Uterus (tissue), 4 donors: ENCODE measurements around the gene CAPN7. TPM values are rescaled to one million over a fixed set of nuclear protein-coding genes. Genes with fewer than 3 reads are reported as not detected.
"Not testable (repeated sequence)": the region's sequence is repeated elsewhere in the genome, so short reads cannot be mapped to it uniquely, and the experiment has no call there.

ENCODE experiments used
- DNase-seq, 2 donors: peaks; one replicate each; pipeline ENCODE4 v3.0.0-alpha.2; 2019 to 2020
- H3K27ac ChIP-seq, 2 donors: fragments of 200-600 bp; sonication (generic); 1 replicate in 1 of 2; 2 replicates in 1 of 2; pipeline ENCODE4 v1.5.1; 2016 to 2018
- H3K27me3 ChIP-seq, 2 donors: fragments of 200-600 bp; sonication (generic); one replicate each; pipeline ENCODE4 v1.5.1; 2018 to 2019; ENCODE audit warnings: control low read depth in 1 of 2
- H3K36me3 ChIP-seq, 2 donors: fragments of 200-600 bp; sonication (generic); one replicate each; pipeline ENCODE4 v1.5.1; 2019; ENCODE audit warnings: control low read depth in 1 of 2
- H3K4me1 ChIP-seq, 2 donors: fragments of 200-600 bp; sonication (generic); one replicate each; pipeline ENCODE4 v1.5.1; 2018 to 2019; ENCODE audit warnings: control low read depth in 1 of 2
- H3K4me3 ChIP-seq, 2 donors: fragments of 200-600 bp; sonication (generic); 1 replicate in 1 of 2; 2 replicates in 1 of 2; pipeline ENCODE4 v1.5.1; 2018 to 2019; ENCODE audit warnings: mild to moderate bottlenecking in 1 of 2
- H3K9me3 ChIP-seq, 2 donors: fragments of 200-600 bp; sonication (generic); one replicate each; pipeline ENCODE4 v1.5.1; 2019; ENCODE audit warnings: control low read depth in 1 of 2
- POLR2A ChIP-seq, 2 donors: fragments of 450-650 bp; IDR thresholded peaks; one replicate each; pipeline ENCODE4 v1.6.1; 2016; ENCODE audit warnings: antibody characterized with exemption in 2 of 2, mild to moderate bottlenecking in 1 of 2, moderate library complexity in 1 of 2
- intact Hi-C: fragments of 100-400 bp; cut with DNase I; formaldehyde crosslinking; loops from one replicate; pipeline ENCODE4 v1.15.1; 2023; ENCODE audit warnings: low total_unique reads
- total RNA-seq, 4 donors: library from RNA; depleted of rRNA in 3 of 4; stranded (reverse); fragments of >200 nt in 3 of 4; gene quantifications; one replicate each; pipeline versions ENCODE4 v1.1.0 to v1.2.4, GENCODE V29; 2014 to 2023
- TF ChIP-seq, protein P1 (sequence below), 4 experiments: fragments of 200-600 bp in 2 of 4; fragments of 450-650 bp in 2 of 4; sonication (generic) in 2 of 4; IDR thresholded peaks; one replicate each; pipeline ENCODE4 v1.5.1; 2016 to 2019; ENCODE audit warnings: antibody characterized with exemption in 4 of 4, mild to moderate bottlenecking in 2 of 4, moderate library complexity in 1 of 4
- donor health status: DM: yes; HTN: yes; CAD: no.

The CAPN7 gene
- total RNA-seq, 4 donors from 2014 or later: 39.2 to 89.0 (median 79.8) TPM

DNA sequence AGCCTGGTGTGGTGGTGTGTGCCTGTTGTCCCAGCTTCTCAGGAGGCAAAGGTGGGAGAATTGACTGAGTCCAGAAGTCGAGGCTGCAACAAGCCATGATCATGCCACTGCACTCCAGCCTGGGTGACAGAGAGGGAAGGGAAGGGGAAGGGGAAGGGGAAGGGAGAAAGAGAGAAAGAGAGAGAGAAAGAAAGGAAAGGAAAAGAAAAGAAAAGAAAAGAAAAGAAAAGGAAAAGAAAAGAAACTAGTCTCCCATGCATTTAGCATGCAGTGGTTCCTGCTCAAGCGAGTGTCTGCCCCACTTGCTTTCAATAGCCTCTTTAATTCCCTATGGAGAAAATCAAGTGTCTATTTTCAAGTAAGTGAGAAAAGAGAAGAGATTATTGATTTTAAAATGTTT, 20.6 kb upstream of the CAPN7 start:
- no peak for DNase-seq
- H3K27me3 ChIP-seq: no peaks in the 10 kb centered on the region
- no peaks in the 10 kb centered on the region for H3K4me1 ChIP-seq
- TF ChIP-seq, protein P1, sequence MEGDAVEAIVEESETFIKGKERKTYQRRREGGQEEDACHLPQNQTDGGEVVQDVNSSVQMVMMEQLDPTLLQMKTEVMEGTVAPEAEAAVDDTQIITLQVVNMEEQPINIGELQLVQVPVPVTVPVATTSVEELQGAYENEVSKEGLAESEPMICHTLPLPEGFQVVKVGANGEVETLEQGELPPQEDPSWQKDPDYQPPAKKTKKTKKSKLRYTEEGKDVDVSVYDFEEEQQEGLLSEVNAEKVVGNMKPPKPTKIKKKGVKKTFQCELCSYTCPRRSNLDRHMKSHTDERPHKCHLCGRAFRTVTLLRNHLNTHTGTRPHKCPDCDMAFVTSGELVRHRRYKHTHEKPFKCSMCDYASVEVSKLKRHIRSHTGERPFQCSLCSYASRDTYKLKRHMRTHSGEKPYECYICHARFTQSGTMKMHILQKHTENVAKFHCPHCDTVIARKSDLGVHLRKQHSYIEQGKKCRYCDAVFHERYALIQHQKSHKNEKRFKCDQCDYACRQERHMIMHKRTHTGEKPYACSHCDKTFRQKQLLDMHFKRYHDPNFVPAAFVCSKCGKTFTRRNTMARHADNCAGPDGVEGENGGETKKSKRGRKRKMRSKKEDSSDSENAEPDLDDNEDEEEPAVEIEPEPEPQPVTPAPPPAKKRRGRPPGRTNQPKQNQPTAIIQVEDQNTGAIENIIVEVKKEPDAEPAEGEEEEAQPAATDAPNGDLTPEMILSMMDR (IDR thresholded peaks at IDR 0.05): no peak
- TF ChIP-seq POLR2A (IDR thresholded peaks at IDR 0.05): no peak
- no peak overlapping the region for H3K4me3 ChIP-seq
- no peaks in the 10 kb centered on the region for H3K36me3 ChIP-seq
- H3K27ac ChIP-seq: no peak overlapping the region
- H3K9me3 ChIP-seq: no peaks in the 10 kb centered on the region
- intact Hi-C loops: no loop called here

DNA sequence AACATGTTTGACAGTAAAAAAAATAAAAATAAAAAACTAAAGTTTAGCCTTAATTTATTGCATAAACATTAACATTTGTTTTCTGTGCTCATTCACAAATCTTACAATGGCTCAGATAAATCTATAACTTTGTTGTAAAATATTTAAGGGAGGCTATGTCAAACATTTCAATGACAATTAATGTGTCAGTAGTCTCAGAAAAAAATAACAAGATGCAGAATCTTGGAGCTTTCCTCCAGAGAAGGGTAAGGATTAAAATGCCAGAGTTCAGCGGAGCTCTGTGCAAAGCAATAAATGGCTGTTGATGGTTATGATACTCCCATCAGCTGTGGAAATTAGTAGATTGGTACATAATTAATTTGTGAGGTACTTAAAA, 20.0 kb upstream of the CAPN7 start:
- intact Hi-C loops: no loop called here
- no peak for DNase-seq
- Histone ChIP-seq H3K27ac (no peak overlapping the region), H3K36me3 (no peaks in the 10 kb centered on the region), H3K4me3 (no peak overlapping the region), H3K27me3 (no peaks in the 10 kb centered on the region), H3K4me1 (no peaks in the 10 kb centered on the region), H3K9me3 (no peaks in the 10 kb centered on the region)
- TF ChIP-seq, protein P1 (IDR thresholded peaks at IDR 0.05): no peak
- no peak for TF ChIP-seq POLR2A (IDR thresholded peaks at IDR 0.05)

DNA sequence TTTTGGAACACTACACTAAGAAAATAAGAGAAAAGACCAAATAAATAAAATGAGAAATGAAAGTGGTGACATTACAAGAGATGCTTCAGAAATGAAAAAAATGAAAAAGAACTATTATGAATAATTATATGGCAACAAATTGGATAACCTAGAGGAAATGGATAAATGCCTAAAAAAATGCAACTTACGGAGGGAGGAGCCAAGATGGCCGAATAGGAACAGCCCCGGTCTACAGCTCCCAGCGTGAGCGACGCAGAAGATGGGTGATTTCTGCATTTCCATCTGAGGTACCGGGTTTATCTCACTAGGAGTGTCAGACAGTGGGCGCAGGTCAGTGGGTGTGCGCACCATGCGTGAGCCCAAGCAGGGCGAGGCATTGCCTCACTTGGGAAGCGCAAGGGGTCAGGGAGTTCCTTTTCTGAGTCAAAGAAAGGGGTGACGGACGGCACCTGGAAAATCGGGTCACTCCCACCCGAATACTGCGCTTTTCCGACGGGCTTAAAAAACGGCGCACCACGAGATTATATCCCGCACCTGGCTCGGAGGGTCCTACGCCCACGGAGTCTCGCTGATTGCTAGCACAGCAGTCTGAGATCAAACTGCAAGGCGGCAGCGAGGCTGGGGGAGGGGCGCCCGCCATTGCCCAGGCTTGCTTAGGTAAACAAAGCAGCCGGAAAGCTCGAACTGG, 19.4 kb upstream of the CAPN7 start:
- H3K4me1 ChIP-seq, H3K36me3 ChIP-seq, H3K9me3 ChIP-seq, H3K27ac ChIP-seq, DNase-seq, H3K4me3 ChIP-seq, intact Hi-C loops, H3K27me3 ChIP-seq: not testable (repeated sequence)

DNA sequence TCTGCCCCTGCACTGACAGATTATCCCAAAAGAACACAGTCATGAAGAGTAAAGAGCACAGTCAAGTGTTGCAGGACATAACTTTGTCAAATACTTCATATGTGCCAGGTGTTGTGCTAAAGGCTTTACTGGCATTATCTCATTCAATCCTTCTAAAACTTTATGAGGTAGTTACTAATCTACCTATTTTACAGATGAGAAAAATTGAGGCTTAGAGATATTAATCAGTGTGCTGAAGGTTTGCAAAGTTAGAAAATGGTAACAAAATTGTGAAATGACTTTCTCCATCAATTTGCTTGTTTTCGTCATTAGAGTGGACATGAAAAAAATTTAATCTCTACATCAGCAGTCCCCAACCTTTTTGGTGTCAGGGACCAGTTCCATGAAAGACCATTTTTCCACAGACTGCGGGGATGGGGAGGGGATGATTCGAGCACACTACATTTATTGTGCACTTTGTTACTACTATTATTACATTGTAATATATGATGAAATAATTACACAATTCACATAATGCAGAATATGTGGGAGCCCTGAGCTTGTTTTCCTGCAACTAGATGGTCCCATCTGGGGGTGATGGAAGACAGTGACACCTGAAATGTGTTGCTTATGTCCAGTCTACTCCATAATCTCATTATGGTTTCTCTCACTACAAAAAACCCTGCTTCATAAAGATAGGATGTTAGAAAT, 8.6 kb upstream of the CAPN7 start:
- no peaks in the 10 kb centered on the region for H3K27me3 ChIP-seq
- no peak for TF ChIP-seq POLR2A (IDR thresholded peaks at IDR 0.05)
- TF ChIP-seq, protein P1 (IDR thresholded peaks at IDR 0.05): no peak
- H3K9me3 ChIP-seq: no peaks in the 10 kb centered on the region
- no peak overlapping the region for H3K4me3 ChIP-seq
- intact Hi-C loops: no loop called here
- H3K27ac ChIP-seq: no peak overlapping the region
- no peaks in the 10 kb centered on the region for H3K4me1 ChIP-seq
- no peaks in the 10 kb centered on the region for H3K36me3 ChIP-seq
- no peak for DNase-seq

DNA sequence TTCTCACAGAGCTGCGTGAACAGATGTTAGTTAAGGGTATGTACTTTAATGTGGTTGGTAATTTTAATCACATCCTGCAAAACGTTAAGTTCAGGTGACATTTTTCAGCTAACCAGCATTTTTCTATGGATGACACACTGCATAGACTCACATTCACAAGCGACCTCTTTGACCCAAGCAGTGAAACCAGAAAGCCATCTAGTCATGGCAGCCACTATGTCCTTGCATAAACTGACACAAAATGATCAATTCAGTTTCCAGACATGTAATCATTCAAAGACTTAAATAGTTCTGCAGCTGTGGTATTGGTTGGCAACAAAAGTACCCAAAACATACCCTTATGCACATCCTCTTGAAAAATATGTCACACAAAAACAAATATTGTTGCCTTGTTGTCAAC, 7.4 kb upstream of the CAPN7 start:
- H3K9me3 ChIP-seq: no peaks in the 10 kb centered on the region
- H3K4me1 ChIP-seq: no peaks in the 10 kb centered on the region
- intact Hi-C loops: no loop called here
- no peak for TF ChIP-seq POLR2A (IDR thresholded peaks at IDR 0.05)
- TF ChIP-seq, protein P1 (IDR thresholded peaks at IDR 0.05): no peak
- H3K36me3 ChIP-seq: no peaks in the 10 kb centered on the region
- no peak overlapping the region for H3K4me3 ChIP-seq
- no peak for DNase-seq
- no peaks in the 10 kb centered on the region for H3K27me3 ChIP-seq
- no peak overlapping the region for H3K27ac ChIP-seq
